HG03565 (cell line): ENCODE results near the gene LRRC3B.
"Not testable (repeated sequence)": the region's sequence is repeated elsewhere in the genome, so short reads cannot be mapped to it uniquely, and the experiment has no call there.

Experiments used
- ATAC-seq: cut with Tn5 transposase; IDR thresholded peaks from one replicate; pipeline ENCODE4 v1.9.1; 2021; ENCODE audit warnings: mild to moderate bottlenecking, moderate library complexity; ENCODE audit not compliant: unreplicated experiment

The LRRC3B gene, protein sequence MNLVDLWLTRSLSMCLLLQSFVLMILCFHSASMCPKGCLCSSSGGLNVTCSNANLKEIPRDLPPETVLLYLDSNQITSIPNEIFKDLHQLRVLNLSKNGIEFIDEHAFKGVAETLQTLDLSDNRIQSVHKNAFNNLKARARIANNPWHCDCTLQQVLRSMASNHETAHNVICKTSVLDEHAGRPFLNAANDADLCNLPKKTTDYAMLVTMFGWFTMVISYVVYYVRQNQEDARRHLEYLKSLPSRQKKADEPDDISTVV

GRCh38 chr3:26622621-26623418 lies at the start of gene LRRC3B:
LRRC3B (plus strand) TSS chr3:26622772; CDS start chr3:26709673, 86,901 bp downstream.
- no peak for ATAC-seq

DNA sequence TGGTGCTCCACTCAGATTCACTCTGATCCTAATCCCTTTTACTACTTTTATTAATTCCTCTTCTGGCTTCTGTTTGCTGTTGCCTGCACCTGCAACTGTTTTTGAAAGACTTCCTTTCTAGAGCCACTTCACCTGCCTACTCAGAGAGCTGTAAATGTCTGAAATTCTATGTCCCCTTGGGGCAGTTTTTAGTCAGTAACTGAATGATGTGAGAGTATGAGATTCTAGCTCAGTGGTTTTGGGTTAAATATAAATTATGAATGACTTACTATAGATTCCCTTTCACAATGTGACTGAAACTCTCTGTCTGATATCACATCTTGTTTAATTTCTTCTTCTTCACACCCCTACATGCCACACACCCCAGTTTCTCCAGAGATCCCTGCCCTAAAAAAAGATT lies 47.8 kb upstream of the LRRC3B start:
- no peak for ATAC-seq

GRCh38 chr3:26579116-26579515 lies 43.5 kb upstream of the LRRC3B start:
- no peak for ATAC-seq

DNA sequence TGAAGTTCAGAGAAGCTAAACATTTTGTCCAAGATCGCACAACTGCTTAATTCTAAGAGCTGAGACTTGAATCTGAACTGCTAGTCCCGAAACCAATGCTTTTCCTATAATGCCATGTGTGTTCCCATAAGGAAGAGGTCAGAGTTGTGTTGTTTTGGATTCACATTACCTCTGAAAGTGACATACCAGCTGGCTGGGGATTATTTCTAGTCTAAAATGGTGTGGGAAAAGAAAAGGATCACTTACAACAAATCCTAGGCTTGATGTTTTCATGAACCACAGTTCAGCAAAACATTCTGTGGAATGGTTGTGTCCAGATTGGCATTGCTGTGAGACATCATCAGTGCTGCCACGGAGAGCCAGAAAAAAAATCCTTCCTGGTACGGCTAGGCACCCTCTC lies 35.0 kb upstream of the LRRC3B start:
- no peak for ATAC-seq

DNA sequence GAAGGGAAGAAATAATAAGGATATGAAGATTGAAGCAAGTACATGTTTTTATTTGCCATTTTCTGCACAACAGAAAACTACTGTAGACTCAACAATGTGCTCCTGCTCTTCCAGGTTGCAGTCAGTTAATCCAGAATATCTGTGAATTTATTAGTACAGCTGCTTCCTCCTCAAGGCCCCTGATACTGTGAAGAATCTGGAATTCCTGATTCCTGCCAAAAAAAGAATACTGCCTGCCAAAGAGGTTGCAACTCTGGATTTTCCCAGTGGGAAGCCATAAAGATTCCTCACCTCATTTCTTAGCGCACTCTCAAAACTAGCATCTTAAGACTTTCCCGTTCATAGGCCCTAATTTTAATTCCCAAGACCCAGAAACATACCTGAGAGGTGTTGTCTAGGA lies 33.6 kb upstream of the LRRC3B start:
- no peak for ATAC-seq

DNA sequence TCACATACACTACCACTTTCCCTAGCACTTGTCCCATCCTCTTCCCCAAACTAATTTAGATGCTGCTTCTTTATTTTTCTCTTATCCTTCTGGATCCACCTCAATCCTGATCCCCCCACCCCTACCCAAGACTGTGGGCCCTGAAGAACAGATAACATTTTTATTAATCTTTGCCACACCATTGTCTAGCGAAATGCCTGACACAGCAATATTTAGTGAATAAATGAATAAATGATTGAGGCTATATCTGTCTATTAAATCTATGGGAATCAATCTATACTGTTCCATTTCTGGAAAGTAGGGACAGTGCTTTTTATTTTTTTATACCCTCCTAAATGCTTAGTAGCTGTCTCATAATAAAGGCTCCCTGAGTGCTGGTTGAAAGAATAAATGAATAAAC lies 32.9 kb upstream of the LRRC3B start:
- ATAC-seq = no peak

DNA sequence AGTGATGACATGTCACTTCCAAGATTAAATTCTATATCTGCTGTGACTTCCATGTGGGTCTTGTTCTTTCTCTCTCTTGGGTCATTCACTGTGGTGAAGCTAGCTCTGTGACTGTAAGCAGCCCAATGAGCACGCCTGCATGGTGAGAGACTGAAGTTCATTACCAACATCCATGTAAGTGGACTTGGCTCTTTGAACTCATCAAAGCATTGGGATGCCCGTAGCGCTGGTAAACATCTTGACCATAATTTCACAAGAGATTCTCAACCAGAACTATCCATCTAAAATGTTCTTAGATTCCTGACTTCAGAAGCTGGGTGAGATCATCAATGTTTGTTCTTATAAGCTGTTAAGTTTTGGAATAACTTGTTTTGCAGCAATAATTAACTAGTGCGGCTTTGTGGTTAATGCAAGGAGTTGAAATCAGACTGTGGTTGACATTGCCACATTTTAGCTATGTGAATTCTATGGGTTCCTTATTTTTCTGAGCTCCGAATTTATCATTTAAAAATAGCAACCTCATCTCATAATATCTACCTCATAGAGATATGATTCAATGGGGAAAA lies 31.6 kb upstream of the LRRC3B start:
- ATAC-seq = no peak

- no peak for ATAC-seq
Measured at GRCh38 chr3:26591926-26592325, 30.6 kb upstream of the LRRC3B start.

GRCh38 chr3:26592451-26592850 lies 30.1 kb upstream of the LRRC3B start:
- no peak for ATAC-seq

- no peak for ATAC-seq
Measured at GRCh38 chr3:26596335-26596734, 26.2 kb upstream of the LRRC3B start.

DNA sequence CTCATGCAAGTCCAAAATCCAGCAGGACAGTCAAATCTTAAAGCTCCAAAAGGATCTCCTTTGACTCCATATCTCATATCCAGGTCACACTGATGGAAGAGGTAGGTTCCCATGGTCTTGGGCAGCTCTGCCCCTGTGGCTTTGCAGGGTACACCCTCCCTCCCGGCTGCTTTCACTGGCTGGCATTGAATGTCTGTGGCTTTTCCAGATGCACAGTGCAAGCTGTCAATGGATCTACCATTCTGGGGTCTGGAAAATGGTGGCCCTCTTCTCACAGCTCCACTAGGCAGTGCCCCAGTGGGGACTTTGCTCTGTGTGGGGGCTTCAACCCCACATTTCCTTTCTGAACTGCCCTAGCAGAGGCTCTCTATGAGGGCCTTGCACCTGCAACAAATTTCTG lies 19.3 kb upstream of the LRRC3B start:
- not testable (repeated sequence) for ATAC-seq

DNA sequence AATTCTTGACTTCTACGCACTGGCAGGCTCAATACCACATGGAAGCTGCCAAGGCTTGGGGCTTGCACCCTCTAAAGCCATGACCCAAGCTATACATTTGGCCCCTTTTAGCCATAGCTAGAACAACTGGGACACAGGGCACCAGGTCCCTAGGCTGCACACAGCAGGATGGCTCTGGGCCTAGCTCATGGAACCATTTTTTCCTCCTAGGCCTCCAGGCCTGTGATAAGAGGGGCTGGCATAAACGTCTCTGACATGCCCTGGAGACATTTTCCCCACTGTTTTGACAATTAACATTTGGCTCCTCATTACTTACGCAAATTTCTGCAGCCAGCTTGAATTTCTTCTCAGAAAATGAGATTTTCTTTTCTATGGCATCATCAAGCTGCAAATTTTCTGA lies 18.8 kb upstream of the LRRC3B start:
- ATAC-seq = not testable (repeated sequence)

DNA sequence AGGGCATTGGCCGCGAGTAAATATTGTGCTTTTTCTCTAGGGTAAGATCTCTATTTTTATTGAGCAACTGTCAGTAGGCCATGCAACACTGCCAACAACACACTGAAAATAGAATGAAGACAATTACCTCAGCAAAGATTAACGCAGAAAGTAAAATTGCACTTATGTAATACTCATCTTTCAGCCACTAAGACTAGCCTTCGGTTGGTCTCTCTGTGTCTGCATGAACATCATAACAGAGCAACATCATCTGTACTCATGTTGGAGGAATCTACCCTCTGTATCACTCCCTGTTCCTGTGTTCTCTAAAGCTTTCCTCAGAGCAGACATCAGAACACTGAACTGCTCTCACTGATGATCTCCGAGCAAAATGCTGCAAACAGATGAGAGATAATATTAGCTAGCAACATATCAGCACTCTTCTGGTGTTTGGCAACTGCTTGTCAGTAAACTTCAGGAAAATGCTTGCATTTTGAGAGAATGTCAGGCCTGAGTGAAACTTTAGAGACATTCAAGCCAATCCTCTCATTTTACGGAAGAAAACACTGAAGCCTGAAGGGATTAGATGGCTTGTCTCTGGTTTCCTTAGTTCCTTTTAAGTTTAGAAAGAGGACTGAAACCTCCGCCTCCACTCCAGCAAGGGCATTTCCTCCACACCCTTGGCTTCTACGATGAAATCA lies 8.4 kb upstream of the LRRC3B start:
- no peak for ATAC-seq

- no peak for ATAC-seq
Measured at GRCh38 chr3:26621176-26621575, 1.4 kb upstream of the LRRC3B start.

DNA sequence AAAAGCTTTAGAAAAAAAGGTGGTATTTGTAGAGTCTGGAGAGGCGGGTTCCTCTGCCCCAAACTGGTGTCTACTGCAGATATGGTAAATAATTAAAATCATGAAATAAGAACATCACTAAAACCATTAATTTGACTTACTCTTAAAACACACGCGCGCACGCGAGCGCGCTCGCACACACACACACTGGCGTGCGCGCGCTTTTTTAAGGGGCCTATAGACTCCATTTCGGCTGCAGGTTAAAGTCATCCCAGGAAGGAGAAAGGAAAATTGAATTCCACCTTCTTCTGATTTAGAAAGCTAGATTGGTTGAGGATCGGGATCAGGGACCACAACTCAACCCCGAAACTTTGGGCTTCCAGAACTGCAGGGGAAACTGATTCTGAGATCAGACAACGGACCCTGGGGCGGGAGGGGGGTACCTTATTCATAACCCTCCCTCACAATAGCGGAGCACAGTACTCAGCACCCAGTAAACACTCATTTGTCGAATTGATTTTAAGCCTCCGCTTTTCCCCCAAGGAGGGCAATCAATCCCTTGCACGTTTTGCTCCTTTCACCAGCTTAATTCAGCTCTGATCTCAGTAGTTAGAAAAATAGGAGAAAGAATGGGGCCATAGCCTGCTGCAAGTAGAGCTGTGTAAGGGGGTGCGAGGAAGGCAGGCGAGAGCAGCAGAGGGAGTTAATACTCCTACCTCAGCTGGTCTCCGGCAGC lies 509 bp upstream of the LRRC3B start:
- ATAC-seq = no peak

GRCh38 chr3:26623419-26624208 lies 1.0 kb downstream of the LRRC3B start:
- ATAC-seq = no peak

- ATAC-seq = no peak
Measured at GRCh38 chr3:26624209-26624765, 1.7 kb downstream of the LRRC3B start.

GRCh38 chr3:26625187-26625586 lies 2.6 kb downstream of the LRRC3B start:
- ATAC-seq = no peak

DNA sequence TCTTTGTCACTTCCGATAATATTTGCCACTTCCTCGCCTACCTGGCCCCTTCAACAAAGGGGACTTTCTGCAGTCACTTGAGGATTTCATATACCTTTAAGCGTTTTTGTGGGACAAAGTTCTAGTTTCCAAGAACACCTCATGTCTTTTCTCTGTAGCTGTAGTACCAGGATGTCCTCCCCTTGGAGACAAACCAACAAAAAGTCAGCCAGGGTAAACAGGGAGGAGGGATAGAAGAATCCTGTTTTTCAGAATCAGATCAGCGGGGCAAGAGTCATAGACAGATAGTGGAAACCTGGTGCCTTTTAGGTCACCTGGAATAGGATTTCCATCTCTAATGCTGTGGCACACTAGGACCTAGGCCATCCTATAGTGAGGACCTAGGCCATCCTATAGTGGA lies 4.5 kb downstream of the LRRC3B start:
- no peak for ATAC-seq

DNA sequence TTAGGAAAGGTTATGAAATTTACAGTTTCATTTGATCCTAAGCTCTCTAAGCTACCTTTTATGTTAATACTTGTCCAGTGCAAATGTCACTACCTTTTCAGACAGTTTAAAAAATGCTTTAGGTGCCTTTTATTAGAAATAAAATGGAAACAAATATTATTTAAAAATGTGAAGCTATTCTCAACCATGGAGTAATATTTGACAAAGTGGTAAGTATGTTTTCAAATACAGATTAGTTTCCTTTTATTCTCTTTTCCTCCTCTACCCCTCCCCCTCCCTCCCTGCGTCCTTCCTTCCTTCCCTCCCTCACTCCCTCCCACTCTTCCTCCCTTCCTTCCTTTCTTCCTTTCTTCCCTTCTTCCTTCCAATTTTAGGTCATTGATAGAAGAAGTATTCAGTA lies 6.3 kb downstream of the LRRC3B start:
- no peak for ATAC-seq
